HEK293 (cell line): Measurements from ENCODE around the gene KHDRBS2.

ENCODE experiments used
- CTCF ChIA-PET: fragments of 350-600 bp; formaldehyde crosslinking; extraction: SDS; loops from one replicate; lab custom pipeline; 2021; ENCODE audit warnings: antibody characterized with exemption; lab: Yijun Ruan, JAX
- POLR2A ChIA-PET: fragments of 300-600 bp; formaldehyde crosslinking; extraction: SDS; loops from one replicate; lab custom pipeline; 2020; ENCODE audit warnings: antibody characterized with exemption, inconsistent platforms; lab: Yijun Ruan, JAX
- H3K27ac ChIP-seq: fragments of 200-500 bp; sonication (Bioruptor generic); 2 replicates; pipeline ENCODE4 v1.5.1; 2014; ENCODE audit warnings: low read depth, low read length, control low read depth, inconsistent platforms; ENCODE audit errors: extremely low read depth
- H3K36me3 ChIP-seq, 2 experiments: fragments of 200-500 bp in 1 of 2; sonication (Bioruptor generic) in 1 of 2; 1 replicate in 1 of 2; 2 replicates in 1 of 2; pipeline ENCODE4 v1.5.1; 2014 to 2017; ENCODE audit warnings: inconsistent platforms in 2 of 2, low read length in 2 of 2; ENCODE audit not compliant: control insufficient read depth in 2 of 2, insufficient read depth in 1 of 2
- H3K4me1 ChIP-seq: fragments of 200-500 bp; sonication (Bioruptor generic); 2 replicates; pipeline ENCODE4 v1.5.1; 2014; ENCODE audit warnings: mild to moderate bottlenecking, low read length, inconsistent platforms; ENCODE audit not compliant: control insufficient read depth, insufficient read depth
- H3K4me3 ChIP-seq: 2 replicates; pipeline ENCODE4 v1.5.1; 2011; ENCODE audit warnings: low read depth, mild to moderate bottlenecking, control low read depth, low read length, moderate library complexity
- H3K9me3 ChIP-seq: fragments of 200-500 bp; sonication (Bioruptor generic); 2 replicates; pipeline ENCODE4 v1.5.1; 2014; ENCODE audit warnings: low read depth, low read length, inconsistent platforms; ENCODE audit not compliant: control insufficient read depth, insufficient read depth
- CTCF ChIP-seq: fragments of 450-650 bp; formaldehyde crosslinking; IDR thresholded peaks from 2 replicates; pipeline ENCODE4 v1.5.1; 2016; ENCODE audit warnings: missing biosample characterization, missing genetic modification characterization
- GLI4 ChIP-seq: fragments of 450-650 bp; formaldehyde crosslinking; IDR thresholded peaks from 2 replicates; pipeline ENCODE4 v1.5.1; 2016; ENCODE audit warnings: missing biosample characterization, missing genetic modification characterization
- HOXC10 ChIP-seq: sonication (generic); formaldehyde crosslinking; IDR thresholded peaks from 2 replicates; pipeline ENCODE4 v1.8.1; 2023; ENCODE audit warnings: mild to moderate bottlenecking, missing genetic modification reagents
- KLF8 ChIP-seq: fragments of 450-650 bp; formaldehyde crosslinking; IDR thresholded peaks from 2 replicates; pipeline ENCODE4 v1.5.1; 2016; ENCODE audit warnings: missing biosample characterization, missing genetic modification characterization
- OVOL3 ChIP-seq: fragments of 450-650 bp; formaldehyde crosslinking; IDR thresholded peaks from 2 replicates; pipeline ENCODE4 v1.5.1; 2016; ENCODE audit warnings: missing biosample characterization, missing genetic modification characterization
- WT1 ChIP-seq: fragments of 450-650 bp; formaldehyde crosslinking; IDR thresholded peaks from 2 replicates; pipeline ENCODE4 v1.5.1; 2016; ENCODE audit warnings: missing biosample characterization, missing genetic modification characterization
- ZBTB44 ChIP-seq: fragments of 450-650 bp; IDR thresholded peaks from 2 replicates; pipeline ENCODE4 v1.5.1; 2018; ENCODE audit warnings: missing biosample characterization, mild to moderate bottlenecking, missing genetic modification characterization
- ZIC2 ChIP-seq: fragments of 450-650 bp; formaldehyde crosslinking; IDR thresholded peaks from 2 replicates; pipeline ENCODE4 v1.5.1; 2016; ENCODE audit warnings: missing biosample characterization, missing genetic modification characterization
- ZNF138 ChIP-seq: fragments of 450-650 bp; formaldehyde crosslinking; IDR thresholded peaks from 2 replicates; pipeline ENCODE4 v1.5.1; 2016; ENCODE audit warnings: missing biosample characterization, missing genetic modification characterization, borderline replicate concordance
- ZNF214 ChIP-seq: fragments of 450-650 bp; formaldehyde crosslinking; IDR thresholded peaks from 2 replicates; pipeline ENCODE4 v1.5.1; 2017; ENCODE audit warnings: missing biosample characterization, mild to moderate bottlenecking, missing genetic modification characterization, borderline replicate concordance
- ZNF239 ChIP-seq: fragments of 450-650 bp; formaldehyde crosslinking; IDR thresholded peaks from 2 replicates; pipeline ENCODE4 v1.5.1; 2016; ENCODE audit warnings: missing biosample characterization, missing genetic modification characterization
- ZNF426 ChIP-seq: fragments of 450-650 bp; formaldehyde crosslinking; IDR thresholded peaks from 2 replicates; pipeline ENCODE4 v1.5.1; 2017; ENCODE audit warnings: missing biosample characterization, missing genetic modification characterization, mild to moderate bottlenecking, inconsistent platforms, moderate library complexity
- ZNF560 ChIP-seq: fragments of 450-650 bp; formaldehyde crosslinking; IDR thresholded peaks from 2 replicates; pipeline ENCODE4 v1.5.1; 2017; ENCODE audit warnings: missing biosample characterization, missing genetic modification characterization, borderline replicate concordance
- ZNF596 ChIP-seq: fragments of 450-650 bp; IDR thresholded peaks from 2 replicates; pipeline ENCODE4 v1.5.0; 2018; ENCODE audit warnings: missing biosample characterization, mild to moderate bottlenecking, missing genetic modification characterization, moderate library complexity
- ZNF610 ChIP-seq: fragments of 450-650 bp; formaldehyde crosslinking; IDR thresholded peaks from 2 replicates; pipeline ENCODE4 v1.5.1; 2016; ENCODE audit warnings: missing biosample characterization, missing genetic modification characterization, borderline replicate concordance
- ZNF791 ChIP-seq: fragments of 450-650 bp; formaldehyde crosslinking; IDR thresholded peaks from 2 replicates; pipeline ENCODE4 v1.5.1; 2016; ENCODE audit warnings: missing biosample characterization, missing genetic modification characterization
- TF ChIP-seq, protein P1 (sequence below): fragments of 450-650 bp; formaldehyde crosslinking; IDR thresholded peaks from 2 replicates; pipeline ENCODE4 v1.5.1; 2017; ENCODE audit warnings: missing biosample characterization, missing genetic modification characterization
- TF ChIP-seq, protein P2 (sequence below): fragments of 450-650 bp; formaldehyde crosslinking; IDR thresholded peaks from 2 replicates; pipeline ENCODE4 v1.5.1; 2016; ENCODE audit warnings: missing biosample characterization, missing genetic modification characterization
- TF ChIP-seq, protein P3 (sequence below): fragments of 450-650 bp; formaldehyde crosslinking; IDR thresholded peaks from 2 replicates; pipeline ENCODE4 v1.5.1; 2016; ENCODE audit warnings: missing biosample characterization, missing genetic modification characterization
- TF ChIP-seq, protein P4 (sequence below): fragments of 450-650 bp; formaldehyde crosslinking; IDR thresholded peaks from 2 replicates; pipeline ENCODE4 v1.5.1; 2016; ENCODE audit warnings: missing biosample characterization, missing genetic modification characterization

The KHDRBS2 gene

GRCh38 chr6:62129127-62129526 is 156.9 kb downstream of the KHDRBS2 start (continued):
- TF ChIP-seq ZNF596 (tag by site-specific recombination) (no peak), HOXC10 (CRISPR knock-in tag) (no peak), ZNF610 (tag by site-specific recombination) (no peak)
- TF ChIP-seq, protein P1, sequence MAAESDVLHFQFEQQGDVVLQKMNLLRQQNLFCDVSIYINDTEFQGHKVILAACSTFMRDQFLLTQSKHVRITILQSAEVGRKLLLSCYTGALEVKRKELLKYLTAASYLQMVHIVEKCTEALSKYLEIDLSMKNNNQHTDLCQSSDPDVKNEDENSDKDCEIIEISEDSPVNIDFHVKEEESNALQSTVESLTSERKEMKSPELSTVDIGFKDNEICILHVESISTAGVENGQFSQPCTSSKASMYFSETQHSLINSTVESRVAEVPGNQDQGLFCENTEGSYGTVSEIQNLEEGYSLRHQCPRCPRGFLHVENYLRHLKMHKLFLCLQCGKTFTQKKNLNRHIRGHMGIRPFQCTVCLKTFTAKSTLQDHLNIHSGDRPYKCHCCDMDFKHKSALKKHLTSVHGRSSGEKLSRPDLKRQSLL (tag by site-specific recombination): no peak

GRCh38 chr6:62119401-62119800 is 166.6 kb downstream of the KHDRBS2 start:
- Histone ChIP-seq H3K4me1 (no peaks in the 10 kb centered on the region), H3K9me3 (no peaks in the 10 kb centered on the region), H3K4me3 (no peak overlapping the region), H3K36me3 (no peaks in the 10 kb centered on the region), H3K27ac (no peak overlapping the region)
- CTCF ChIA-PET: no interaction called here
- POLR2A ChIA-PET: no interaction called here
- TF ChIP-seq ZNF791 (tag by site-specific recombination) (no peak), ZNF214 (no peak), OVOL3 (tag by site-specific recombination) (no peak), ZNF138 (tag by site-specific recombination) (no peak), ZNF426 (no peak), ZIC2 (tag by site-specific recombination) (no peak)
- TF ChIP-seq, protein P2, sequence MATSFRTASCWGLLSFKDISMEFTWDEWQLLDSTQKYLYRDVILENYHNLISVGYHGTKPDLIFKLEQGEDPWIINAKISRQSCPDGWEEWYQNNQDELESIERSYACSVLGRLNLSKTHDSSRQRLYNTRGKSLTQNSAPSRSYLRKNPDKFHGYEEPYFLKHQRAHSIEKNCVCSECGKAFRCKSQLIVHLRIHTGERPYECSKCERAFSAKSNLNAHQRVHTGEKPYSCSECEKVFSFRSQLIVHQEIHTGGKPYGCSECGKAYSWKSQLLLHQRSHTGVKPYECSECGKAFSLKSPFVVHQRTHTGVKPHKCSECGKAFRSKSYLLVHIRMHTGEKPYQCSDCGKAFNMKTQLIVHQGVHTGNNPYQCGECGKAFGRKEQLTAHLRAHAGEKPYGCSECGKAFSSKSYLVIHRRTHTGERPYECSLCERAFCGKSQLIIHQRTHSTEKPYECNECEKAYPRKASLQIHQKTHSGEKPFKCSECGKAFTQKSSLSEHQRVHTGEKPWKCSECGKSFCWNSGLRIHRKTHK (tag by site-specific recombination): no peak
- TF ChIP-seq, protein P3, sequence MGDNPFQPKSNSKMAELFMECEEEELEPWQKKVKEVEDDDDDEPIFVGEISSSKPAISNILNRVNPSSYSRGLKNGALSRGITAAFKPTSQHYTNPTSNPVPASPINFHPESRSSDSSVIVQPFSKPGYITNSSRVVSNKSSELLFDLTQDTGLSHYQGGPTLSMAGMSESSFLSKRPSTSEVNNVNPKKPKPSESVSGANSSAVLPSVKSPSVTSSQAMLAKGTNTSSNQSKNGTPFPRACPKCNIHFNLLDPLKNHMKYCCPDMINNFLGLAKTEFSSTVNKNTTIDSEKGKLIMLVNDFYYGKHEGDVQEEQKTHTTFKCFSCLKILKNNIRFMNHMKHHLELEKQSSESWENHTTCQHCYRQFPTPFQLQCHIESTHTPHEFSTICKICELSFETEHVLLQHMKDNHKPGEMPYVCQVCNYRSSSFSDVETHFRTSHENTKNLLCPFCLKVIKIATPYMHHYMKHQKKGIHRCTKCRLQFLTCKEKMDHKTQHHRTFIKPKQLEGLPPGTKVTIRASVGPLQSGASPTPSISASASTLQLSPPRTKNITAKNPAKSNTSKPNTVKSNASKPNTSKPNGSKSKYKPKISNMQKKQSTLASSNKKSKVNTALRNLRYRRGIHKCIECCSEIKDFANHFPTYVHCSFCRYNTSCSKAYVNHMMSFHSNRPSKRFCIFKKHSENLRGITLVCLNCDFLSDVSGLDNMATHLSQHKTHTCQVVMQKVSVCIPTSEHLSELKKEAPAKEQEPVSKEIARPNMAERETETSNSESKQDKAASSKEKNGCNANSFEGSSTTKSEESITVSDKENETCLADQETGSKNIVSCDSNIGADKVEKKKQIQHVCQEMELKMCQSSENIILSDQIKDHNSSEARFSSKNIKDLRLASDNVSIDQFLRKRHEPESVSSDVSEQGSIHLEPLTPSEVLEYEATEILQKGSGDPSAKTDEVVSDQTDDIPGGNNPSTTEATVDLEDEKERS (tag by site-specific recombination): no peak
- TF ChIP-seq, protein P4, sequence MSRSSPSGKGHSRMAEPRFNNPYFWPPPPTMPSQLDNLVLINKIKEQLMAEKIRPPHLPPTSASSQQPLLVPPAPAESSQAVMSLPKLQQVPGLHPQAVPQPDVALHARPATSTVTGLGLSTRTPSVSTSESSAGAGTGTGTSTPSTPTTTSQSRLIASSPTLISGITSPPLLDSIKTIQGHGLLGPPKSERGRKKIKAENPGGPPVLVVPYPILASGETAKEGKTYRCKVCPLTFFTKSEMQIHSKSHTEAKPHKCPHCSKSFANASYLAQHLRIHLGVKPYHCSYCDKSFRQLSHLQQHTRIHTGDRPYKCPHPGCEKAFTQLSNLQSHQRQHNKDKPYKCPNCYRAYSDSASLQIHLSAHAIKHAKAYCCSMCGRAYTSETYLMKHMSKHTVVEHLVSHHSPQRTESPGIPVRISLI (tag by site-specific recombination): no peak

DNA sequence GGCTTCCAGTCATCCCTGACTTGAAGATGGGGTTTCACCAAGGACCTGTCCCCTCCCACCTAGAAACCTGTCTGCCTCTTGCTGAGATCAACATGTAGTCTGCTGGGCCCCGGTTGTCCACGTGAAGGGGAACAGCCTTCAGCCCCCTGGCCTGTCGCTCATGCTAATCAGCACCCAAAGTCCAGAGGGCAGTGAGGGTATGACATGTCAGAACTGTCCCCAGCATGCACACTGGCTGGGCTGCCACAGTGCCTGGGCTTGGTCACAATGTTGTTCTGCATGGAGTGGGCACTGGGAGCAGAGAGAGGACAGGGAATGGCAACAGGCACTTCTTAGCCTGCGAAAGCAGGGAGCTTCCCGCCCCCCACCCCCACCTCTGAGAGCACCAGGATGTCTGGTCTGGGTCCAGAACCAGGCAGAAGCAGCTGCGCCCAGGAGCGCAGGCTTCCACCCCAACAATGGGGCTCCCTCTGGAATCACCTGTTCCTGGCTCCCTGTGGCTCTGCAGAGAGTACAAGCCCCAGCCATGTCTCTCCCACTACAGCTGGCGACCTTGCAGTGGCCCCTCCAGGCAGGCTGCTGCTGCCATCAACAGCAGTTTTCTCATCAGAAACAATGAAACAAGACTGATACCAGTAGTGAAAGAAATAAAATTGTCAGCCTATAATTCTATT is 182.7 kb downstream of the KHDRBS2 start:
- ChIA-PET POLR2A (no interaction called here), CTCF (no interaction called here)
- H3K27ac ChIP-seq: no peak overlapping the region
- H3K9me3 ChIP-seq: no peaks in the 10 kb centered on the region
- TF ChIP-seq ZIC2 (tag by site-specific recombination) (no peak), CTCF (tag by site-specific recombination) (no peak), GLI4 (tag by site-specific recombination) (no peak), ZNF560 (tag by site-specific recombination) (no peak), WT1 (tag by site-specific recombination) (no peak), ZNF239 (tag by site-specific recombination) (no peak), KLF8 (tag by site-specific recombination) (no peak), ZBTB44 (tag by site-specific recombination) (no peak)
- TF ChIP-seq, protein P4 (tag by site-specific recombination): no peak
- H3K36me3 ChIP-seq: no peaks in the 10 kb centered on the region
- no peak overlapping the region for H3K4me3 ChIP-seq
- H3K4me1 ChIP-seq: no peaks in the 10 kb centered on the region
